Large intestine (tissue), 3 donors: ENCODE results near the gene RNU1-3. TPM values are rescaled to one million over a fixed set of nuclear protein-coding genes. Genes with fewer than 3 reads are reported as not detected.
A peak's percentile ranks its signal among the peaks of the same experiment; 100 is the strongest.
"Not testable (repeated sequence)": the region's sequence is repeated elsewhere in the genome, so short reads cannot be mapped to it uniquely, and the experiment has no call there.

Experiments
- DNase-seq, 2 donors: peaks; one replicate each; pipeline versions ENCODE4 v3.0.0 to v3.0.0-alpha.2; 2013
- H3K27ac ChIP-seq: one replicate; pipeline ENCODE4 v1.5.1; 2013; ENCODE audit warnings: low read length
- H3K27me3 ChIP-seq: 2 replicates; pipeline ENCODE4 v1.6.1; 2013; ENCODE audit warnings: low read length; ENCODE audit not compliant: control insufficient read depth, insufficient read depth
- H3K36me3 ChIP-seq: 2 replicates; pipeline ENCODE4 v1.6.1; 2013; ENCODE audit warnings: low read length; ENCODE audit not compliant: control insufficient read depth, insufficient read depth
- H3K4me1 ChIP-seq: one replicate; pipeline ENCODE4 v1.6.1; 2013; ENCODE audit warnings: low read length; ENCODE audit not compliant: control insufficient read depth, insufficient read depth
- H3K4me3 ChIP-seq: one replicate; pipeline ENCODE4 v1.5.1; 2013; ENCODE audit warnings: low read length
- H3K9me3 ChIP-seq: one replicate; pipeline ENCODE4 v1.6.1; 2013; ENCODE audit warnings: mild to moderate bottlenecking, low read depth, low read length, moderate library complexity; ENCODE audit not compliant: control insufficient read depth
- WGBS: methylation state at CpG from one replicate; pipeline ENCODE4 v1.1.5; 2013; ENCODE audit warnings: low lambda C conversion rate; ENCODE audit not compliant: insufficient coverage; 5-methylcytosine and 5-hydroxymethylcytosine counted together
- polyA plus RNA-seq: library from polyadenylated mRNA; unstranded; fragments of 120-200 nt; gene quantifications from one replicate; pipeline ENCODE4 v1.2.1, GENCODE V29; 2013

Gene RNU1-3
- polyA plus RNA-seq, 1 donor = 3.2 TPM

DNA sequence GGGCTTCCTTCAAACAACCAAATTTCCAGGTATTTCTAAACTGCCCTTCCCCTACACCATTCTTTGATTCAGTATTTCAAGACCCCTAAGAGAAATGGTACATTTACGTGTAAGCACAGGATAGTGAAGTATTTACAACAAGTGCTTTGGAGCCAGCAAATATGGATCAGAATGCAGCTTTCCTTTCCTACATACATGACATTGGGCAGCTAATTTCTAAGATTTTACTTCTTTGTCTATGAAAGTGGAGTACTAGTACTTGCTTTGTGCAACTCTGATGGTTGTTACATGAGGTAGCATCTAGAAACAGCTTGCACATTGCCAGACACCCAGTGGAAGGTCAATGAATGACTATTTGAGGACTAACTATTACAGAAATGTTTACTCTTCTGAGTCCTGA is 15.2 kb downstream of the RNU1-3 start:
- not testable (repeated sequence) for H3K4me1 ChIP-seq, H3K27ac ChIP-seq, H3K9me3 ChIP-seq, DNase-seq, H3K4me3 ChIP-seq, H3K36me3 ChIP-seq, H3K27me3 ChIP-seq
- no CpG with 5 or more reads among the region's 1 CpG for WGBS

DNA sequence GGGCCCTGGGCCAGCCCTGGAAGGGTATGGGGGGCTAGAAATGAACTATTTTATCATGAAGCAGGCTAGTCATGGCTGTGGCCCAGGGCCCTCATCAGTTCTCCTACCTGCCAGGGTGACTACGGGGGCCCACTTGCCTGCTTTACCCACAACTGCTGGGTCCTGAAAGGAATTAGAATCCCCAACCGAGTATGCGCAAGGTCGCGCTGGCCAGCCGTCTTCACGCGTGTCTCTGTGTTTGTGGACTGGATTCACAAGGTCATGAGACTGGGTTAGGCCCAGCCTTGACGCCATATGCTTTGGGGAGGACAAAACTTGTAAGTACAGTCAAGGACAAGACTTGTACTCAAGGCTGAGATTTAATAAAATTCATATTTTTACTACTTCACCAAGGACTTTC is 16.8 kb downstream of the RNU1-3 start:
- not testable (repeated sequence) for H3K9me3 ChIP-seq, H3K27me3 ChIP-seq, H3K27ac ChIP-seq, H3K4me1 ChIP-seq, H3K4me3 ChIP-seq, DNase-seq, H3K36me3 ChIP-seq
- WGBS = no CpG with 5 or more reads among the region's 9 CpGs

- no CpG with 5 or more reads among the region's 6 CpGs for WGBS
- DNase-seq, H3K27ac ChIP-seq, H3K9me3 ChIP-seq, H3K4me3 ChIP-seq, H3K27me3 ChIP-seq, H3K36me3 ChIP-seq, H3K4me1 ChIP-seq: not testable (repeated sequence)
These were observed 17.4 kb downstream of the RNU1-3 start for GRCh38 chr1:16649390-16649789.

DNA sequence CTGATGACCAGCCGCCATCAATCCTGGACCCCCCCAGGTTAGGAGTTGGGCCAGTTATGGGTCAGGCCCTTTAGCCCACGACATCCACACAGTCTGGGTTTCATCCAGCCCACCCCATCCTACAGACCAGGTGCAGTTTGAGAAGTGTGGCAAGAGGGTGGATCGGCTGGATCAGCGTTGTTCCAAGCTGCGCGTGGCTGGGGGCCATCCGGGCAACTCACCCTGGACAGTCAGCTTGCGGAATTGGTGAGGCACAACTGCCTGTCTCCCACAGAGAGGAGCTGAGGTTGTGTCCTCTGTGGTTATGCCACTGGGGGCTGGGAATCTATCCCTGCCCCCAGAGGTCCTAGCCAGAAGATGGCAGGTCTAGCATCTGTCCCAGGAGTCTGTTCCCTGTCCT is 18.0 kb downstream of the RNU1-3 start:
- not testable (repeated sequence) for H3K4me3 ChIP-seq, H3K9me3 ChIP-seq, DNase-seq, H3K27me3 ChIP-seq, H3K36me3 ChIP-seq, H3K27ac ChIP-seq
- peaks cover 11% of the 10 kb centered on the region for H3K4me1 ChIP-seq
- WGBS = no CpG with 5 or more reads among the region's 8 CpGs

DNA sequence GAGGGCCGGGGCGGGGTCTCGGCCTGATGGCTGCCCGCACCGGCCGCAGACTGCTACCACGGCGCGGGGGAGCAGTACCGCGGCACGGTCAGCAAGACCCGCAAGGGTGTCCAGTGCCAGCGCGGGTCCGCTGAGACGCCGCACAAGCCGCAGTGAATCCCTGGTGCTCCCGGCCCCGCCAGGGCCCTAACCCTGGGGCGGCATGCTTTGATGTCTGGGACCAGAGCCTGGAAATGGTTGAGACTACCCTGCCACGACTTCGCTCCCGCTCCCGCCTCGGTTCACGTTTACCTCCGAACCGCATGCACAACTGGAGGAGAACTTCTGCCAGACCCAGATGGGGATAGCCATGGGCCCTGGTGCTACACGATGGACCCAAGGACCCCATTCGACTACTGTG is 18.5 kb downstream of the RNU1-3 start:
- DNase-seq = not testable (repeated sequence)
- no CpG with 5 or more reads among the region's 32 CpGs for WGBS
- peak overlapping the region; percentile 6 for H3K4me3 ChIP-seq

DNA sequence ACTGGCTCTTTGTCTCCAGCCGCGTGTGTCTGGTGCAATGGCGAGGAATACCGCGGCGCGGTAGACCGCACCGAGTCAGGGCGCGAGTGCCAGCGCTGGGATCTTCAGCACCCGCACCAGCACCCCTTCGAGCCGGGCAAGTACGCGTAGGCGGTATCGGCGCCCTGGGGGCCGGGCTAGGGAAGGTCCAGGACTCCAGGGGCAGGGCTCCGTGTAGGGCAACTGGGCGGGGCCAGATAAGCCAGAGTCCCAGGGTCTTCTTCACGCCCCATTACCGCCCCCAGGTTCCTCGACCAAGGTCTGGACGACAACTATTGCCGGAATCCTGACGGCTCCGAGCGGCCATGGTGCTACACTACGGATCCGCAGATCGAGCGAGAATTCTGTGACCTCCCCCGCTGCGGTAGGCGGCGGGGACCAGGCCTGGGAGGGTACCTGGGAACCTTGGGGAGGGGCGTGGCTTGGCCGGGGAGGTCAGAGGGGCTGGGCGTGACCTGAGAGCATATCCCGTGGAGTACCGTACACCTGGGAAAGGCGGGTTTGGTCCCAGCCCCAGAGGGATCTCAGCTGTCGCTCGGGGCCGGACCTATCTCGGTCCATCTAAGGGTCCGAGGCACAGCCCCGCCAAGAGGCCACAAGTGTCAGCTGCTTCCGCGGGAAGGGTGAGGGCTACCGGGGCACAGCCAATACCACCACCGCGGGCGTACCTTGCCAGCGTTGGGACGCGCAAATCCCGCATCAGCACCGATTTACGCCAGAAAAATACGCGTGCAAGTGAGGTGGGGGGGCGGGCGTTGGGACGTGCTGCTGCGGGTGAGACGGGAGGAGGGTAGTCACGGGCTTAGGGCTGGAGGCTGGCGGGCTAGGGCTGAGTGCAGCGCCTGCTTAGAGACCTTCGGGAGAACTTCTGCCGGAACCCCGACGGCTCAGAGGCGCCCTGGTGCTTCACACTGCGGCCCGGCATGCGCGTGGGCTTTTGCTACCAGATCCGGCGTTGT is 19.3 kb downstream of the RNU1-3 start:
- H3K27ac ChIP-seq, H3K36me3 ChIP-seq, H3K27me3 ChIP-seq, DNase-seq, H3K9me3 ChIP-seq: not testable (repeated sequence)
- Histone ChIP-seq H3K4me3 (peak overlapping the region; percentile 36), H3K4me1 (peaks cover 24% of the 10 kb centered on the region)
- WGBS = no CpG with 5 or more reads among the region's 84 CpGs

More for the DNA sequence above, 18.5 kb downstream of the RNU1-3 start:
- not testable (repeated sequence) for H3K9me3 ChIP-seq, H3K27ac ChIP-seq, H3K36me3 ChIP-seq, H3K27me3 ChIP-seq
- peaks cover 16% of the 10 kb centered on the region for H3K4me1 ChIP-seq

- H3K9me3 ChIP-seq, H3K4me3 ChIP-seq, DNase-seq, H3K27ac ChIP-seq, H3K36me3 ChIP-seq, H3K27me3 ChIP-seq: not testable (repeated sequence)
- peaks cover 31% of the 10 kb centered on the region for H3K4me1 ChIP-seq
- WGBS = no CpG with 5 or more reads among the region's 17 CpGs
These were observed 20.0 kb downstream of the RNU1-3 start for GRCh38 chr1:16646716-16647115.

DNA sequence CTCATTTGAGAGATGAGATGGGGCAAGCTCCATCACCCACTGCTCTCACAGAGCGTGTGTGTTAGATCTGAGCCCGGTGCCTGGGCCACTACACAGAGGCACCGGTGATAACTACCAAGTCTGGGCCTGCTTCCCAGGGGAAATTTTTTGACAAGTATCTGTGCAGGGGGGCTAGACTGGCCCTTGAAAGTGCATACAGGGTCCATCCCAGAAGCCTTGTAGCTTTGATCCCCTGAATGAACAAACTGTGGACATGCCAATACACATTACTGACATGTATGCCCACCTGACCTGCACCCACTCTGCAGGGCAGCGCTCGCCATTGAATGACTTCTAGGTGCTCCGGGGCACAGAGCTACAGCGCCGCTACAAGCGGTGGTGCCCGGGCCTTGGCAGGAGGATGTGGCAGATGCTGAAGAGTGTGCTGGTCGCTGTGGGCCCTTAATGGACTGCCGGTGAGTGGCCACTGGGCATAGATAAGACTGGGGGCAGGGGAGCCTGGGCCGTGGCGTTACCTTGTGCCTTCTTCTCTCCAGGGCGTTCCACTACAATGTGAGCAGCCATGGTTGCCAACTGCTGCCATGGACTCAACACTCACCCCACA is 20.6 kb downstream of the RNU1-3 start:
- DNase-seq, H3K36me3 ChIP-seq, H3K9me3 ChIP-seq, H3K27ac ChIP-seq, H3K4me3 ChIP-seq, H3K27me3 ChIP-seq: not testable (repeated sequence)
- H3K4me1 ChIP-seq = peaks cover 31% of the 10 kb centered on the region
- WGBS = no CpG with 5 or more reads among the region's 15 CpGs

DNA sequence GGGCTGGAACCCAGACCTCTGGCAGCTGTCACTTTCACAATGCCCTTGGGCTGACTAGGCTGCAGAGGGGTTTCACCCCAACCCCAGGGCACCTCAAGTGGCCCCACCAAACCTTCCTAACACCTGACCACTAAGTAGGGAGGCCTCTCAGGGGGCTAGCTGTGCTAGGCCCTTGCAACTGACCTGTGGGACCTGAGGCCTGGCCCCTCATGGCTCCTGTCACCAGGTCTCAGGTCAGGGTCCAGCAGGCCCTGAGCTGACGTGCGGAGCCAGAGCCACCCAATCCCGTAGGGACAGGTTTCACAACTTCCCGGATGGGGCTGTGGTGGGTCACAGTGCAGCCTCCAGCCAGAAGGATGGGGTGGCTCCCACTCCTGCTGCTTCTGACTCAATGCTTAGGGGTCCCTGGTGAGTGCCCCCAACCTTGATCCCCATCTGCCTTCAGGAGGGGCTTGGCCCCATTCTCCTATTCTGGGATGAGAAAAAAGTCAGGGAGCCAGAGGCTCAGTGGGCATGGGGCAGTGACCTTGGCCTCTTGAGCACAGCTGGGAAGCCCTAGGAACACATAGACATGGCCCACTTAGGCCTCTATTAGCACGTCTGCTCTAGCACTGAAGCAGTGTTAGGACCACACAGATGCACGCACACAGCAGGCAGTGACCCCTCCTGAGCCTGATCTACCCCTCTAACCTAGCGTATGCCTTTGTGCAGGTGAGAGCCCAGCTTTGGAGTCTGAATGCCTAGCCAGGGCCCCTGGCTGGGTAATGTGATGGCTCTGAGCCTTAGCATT is 21.3 kb downstream of the RNU1-3 start:
- peak overlapping the region; percentile 89 for H3K27ac ChIP-seq
- no CpG with 5 or more reads among the region's 7 CpGs for WGBS
- not testable (repeated sequence) for H3K9me3 ChIP-seq, H3K27me3 ChIP-seq, H3K36me3 ChIP-seq
- peak overlapping the region; percentile 59 for H3K4me3 ChIP-seq
- peaks cover 31% of the 10 kb centered on the region for H3K4me1 ChIP-seq
- DNase-seq = peak; percentile 94 to 98

DNA sequence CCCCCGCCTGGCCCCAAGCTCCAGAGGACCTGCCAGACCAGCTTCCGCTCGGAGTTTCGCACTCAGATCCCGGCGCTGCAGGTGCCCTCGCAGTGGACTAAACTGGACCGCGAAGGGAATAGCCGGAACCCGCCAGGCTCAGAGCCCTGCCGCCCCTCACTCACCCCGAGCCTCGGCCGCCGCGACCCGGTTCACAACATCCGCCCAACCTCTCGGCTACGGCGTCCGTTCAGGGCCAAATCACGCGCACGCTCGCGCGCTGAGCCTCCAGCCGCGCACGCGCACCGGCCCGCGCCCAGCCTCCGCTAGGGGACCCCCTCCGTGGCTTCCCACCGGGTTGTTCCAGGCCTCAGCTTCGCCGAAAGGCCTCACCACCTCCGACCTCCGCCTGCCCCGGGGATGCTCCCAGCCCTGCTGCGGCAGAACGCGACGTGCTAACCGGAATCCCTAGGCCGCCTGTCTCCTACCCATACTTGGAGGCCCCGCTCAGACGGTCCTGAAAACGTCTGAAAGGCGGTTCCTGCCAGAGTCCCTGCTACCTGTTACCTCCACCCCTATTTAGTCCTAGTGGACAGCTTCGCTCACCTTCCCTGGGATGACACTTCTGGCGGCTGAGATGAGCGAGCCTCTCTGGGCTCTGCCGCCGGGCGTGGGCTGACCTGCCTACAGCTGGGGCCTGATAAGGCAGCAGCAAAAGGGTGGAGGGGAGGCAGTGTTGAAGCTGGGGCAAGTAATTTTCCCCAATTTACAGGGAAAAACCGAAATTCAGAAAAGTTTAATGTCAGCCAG is 22.1 kb downstream of the RNU1-3 start:
- Histone ChIP-seq H3K27ac (peak overlapping the region; percentile 89), H3K4me1 (peaks cover 31% of the 10 kb centered on the region), H3K4me3 (peak overlapping the region; percentile 59)
- WGBS = 0% methylated on average over 9 of the region's 61 CpGs
- peak; percentile 92 to 99 for DNase-seq
- H3K9me3 ChIP-seq, H3K36me3 ChIP-seq, H3K27me3 ChIP-seq: not testable (repeated sequence)
